Measurements from ENCODE around the gene DSG2. TPM values are rescaled to one million over a fixed set of nuclear protein-coding genes. Genes with fewer than 3 reads are reported as not detected.

Gene DSG2
- total RNA-seq, 1 experiment from 2014 or later, result 123 TPM

DNA sequence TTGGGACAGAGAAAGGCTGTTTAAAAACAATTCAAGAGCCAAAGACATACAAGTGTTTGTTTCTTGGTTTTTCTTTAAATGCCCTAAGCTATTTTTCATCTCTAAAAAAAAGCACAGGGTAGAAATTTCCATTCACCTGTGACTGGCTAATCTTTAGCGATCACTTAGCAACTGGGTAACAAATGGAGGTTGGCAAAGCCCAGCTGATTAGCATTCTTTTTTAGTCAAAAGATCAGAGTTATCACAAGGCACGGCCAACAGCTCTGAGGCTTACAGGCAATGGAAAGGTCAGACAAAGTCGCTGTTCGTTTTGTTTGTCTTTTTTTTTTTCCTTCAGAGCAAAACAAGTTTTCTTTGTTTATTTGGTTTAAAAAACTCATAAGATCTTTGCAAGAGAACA, 64.7 kb downstream of the DSG2 start (continued):
- TF ChIP-seq, protein P1, sequence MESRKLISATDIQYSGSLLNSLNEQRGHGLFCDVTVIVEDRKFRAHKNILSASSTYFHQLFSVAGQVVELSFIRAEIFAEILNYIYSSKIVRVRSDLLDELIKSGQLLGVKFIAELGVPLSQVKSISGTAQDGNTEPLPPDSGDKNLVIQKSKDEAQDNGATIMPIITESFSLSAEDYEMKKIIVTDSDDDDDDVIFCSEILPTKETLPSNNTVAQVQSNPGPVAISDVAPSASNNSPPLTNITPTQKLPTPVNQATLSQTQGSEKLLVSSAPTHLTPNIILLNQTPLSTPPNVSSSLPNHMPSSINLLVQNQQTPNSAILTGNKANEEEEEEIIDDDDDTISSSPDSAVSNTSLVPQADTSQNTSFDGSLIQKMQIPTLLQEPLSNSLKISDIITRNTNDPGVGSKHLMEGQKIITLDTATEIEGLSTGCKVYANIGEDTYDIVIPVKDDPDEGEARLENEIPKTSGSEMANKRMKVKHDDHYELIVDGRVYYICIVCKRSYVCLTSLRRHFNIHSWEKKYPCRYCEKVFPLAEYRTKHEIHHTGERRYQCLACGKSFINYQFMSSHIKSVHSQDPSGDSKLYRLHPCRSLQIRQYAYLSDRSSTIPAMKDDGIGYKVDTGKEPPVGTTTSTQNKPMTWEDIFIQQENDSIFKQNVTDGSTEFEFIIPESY (IDR thresholded peaks at IDR 0.05; ENCODE audit: extremely low read depth, insufficient replicate concordance, low read length), result no peak
- no peak for TF ChIP-seq MAX (IDR thresholded peaks at IDR 0.05)
- TF ChIP-seq, protein P2, sequence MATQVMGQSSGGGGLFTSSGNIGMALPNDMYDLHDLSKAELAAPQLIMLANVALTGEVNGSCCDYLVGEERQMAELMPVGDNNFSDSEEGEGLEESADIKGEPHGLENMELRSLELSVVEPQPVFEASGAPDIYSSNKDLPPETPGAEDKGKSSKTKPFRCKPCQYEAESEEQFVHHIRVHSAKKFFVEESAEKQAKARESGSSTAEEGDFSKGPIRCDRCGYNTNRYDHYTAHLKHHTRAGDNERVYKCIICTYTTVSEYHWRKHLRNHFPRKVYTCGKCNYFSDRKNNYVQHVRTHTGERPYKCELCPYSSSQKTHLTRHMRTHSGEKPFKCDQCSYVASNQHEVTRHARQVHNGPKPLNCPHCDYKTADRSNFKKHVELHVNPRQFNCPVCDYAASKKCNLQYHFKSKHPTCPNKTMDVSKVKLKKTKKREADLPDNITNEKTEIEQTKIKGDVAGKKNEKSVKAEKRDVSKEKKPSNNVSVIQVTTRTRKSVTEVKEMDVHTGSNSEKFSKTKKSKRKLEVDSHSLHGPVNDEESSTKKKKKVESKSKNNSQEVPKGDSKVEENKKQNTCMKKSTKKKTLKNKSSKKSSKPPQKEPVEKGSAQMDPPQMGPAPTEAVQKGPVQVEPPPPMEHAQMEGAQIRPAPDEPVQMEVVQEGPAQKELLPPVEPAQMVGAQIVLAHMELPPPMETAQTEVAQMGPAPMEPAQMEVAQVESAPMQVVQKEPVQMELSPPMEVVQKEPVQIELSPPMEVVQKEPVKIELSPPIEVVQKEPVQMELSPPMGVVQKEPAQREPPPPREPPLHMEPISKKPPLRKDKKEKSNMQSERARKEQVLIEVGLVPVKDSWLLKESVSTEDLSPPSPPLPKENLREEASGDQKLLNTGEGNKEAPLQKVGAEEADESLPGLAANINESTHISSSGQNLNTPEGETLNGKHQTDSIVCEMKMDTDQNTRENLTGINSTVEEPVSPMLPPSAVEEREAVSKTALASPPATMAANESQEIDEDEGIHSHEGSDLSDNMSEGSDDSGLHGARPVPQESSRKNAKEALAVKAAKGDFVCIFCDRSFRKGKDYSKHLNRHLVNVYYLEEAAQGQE (IDR thresholded peaks at IDR 0.05; ENCODE audit: low read depth), result no peak
- TF ChIP-seq ELF1 (IDR thresholded peaks at IDR 0.05; ENCODE audit: borderline replicate concordance, low read depth), result no peak
- TF ChIP-seq POLR2A (IDR thresholded peaks at IDR 0.05; ENCODE audit: borderline replicate concordance, extremely low read depth, insufficient read depth, insufficient read length), result no peak
- TF ChIP-seq JUND (IDR thresholded peaks at IDR 0.05), result no peak

- Histone ChIP-seq H3K9me3 (ENCODE audit: control insufficient read depth in 1 of 2, insufficient read depth in 1 of 2, low read depth in 1 of 2, low read length in 2 of 2) (no peaks in the 10 kb centered on the region), H3K27me3 (ENCODE audit: insufficient read depth, low read length) (no peaks in the 10 kb centered on the region), H4K20me1 (ENCODE audit: insufficient read depth) (no peaks in the 10 kb centered on the region), H3K36me3 (ENCODE audit: control insufficient read depth in 1 of 2, insufficient read depth in 2 of 2, low read length in 2 of 2) (no peaks in the 10 kb centered on the region), H3K9me2 (ENCODE audit: insufficient read depth) (no peaks in the 10 kb centered on the region), H3K4me2 (ENCODE audit: low read length) (no peak overlapping the region), H3K79me2 (ENCODE audit: insufficient read depth, low read length) (no peaks in the 10 kb centered on the region), H3K4me3 (replicated peaks in 1 of 2; ENCODE audit: low read depth in 1 of 2, low read length in 2 of 2) (no peak overlapping the region), H3K9ac (ENCODE audit: low read length) (no peak overlapping the region), H2AFZ (ENCODE audit: low read depth, low read length, poor library complexity, severe bottlenecking) (no peak overlapping the region), H3K4me1 (ENCODE audit: control insufficient read depth in 1 of 2, insufficient read depth in 2 of 2, low read length in 2 of 2) (no peaks in the 10 kb centered on the region), H3K27ac (ENCODE audit: low read depth, low read length) (no peak overlapping the region)
- ChIA-PET POLR2A (no interaction called here), RAD21 (ENCODE audit: low non-redundant PET in 1 of 2, low total read pairs in 2 of 2, uncharacterized antibody in 2 of 2, unreplicated experiment in 2 of 2) (interaction anchor here in 1 of 2 experiments (0.6 to 1.5 kb wide), 2 partner anchors 134 to 139 kb away, joined by 3 to 8 read pairs; no protein-coding TSS in a partner anchor), CTCF (interaction anchor here (0.6 to 2.3 kb wide), 18 partner anchors 12 to 596 kb away, joined by 3 to 17 read pairs (median 4); no protein-coding TSS in a partner anchor)
- no peak for DNase-seq (ENCODE audit: low read depth, low spot score)
- ATAC-seq, result no peak; the same call in 1 of the 2 replicates
- TF ChIP-seq RAD21 (IDR thresholded peaks at IDR 0.05; ENCODE audit: low read depth) (peak; percentile 43), ELF1 (IDR thresholded peaks at IDR 0.05; ENCODE audit: borderline replicate concordance, low read depth) (no peak), CTCF (IDR thresholded peaks at IDR 0.05 in 2 of 3, conservative IDR thresholded peaks at IDR 0.05 in 1 of 3; ENCODE audit: borderline replicate concordance in 1 of 3, insufficient read depth in 1 of 3, low read depth in 2 of 3, low read length in 2 of 3) (peak in 2 of 3 experiments; percentile 22 to 30; a peak in 2 of 6 replicates)
- BruUV-seq (replicated peaks), result no TSS peak
- intact Hi-C loops (cut with micrococcal nuclease), result loop anchor here (2.0 kb wide), 1 partner anchor 593 kb away; no protein-coding TSS in a partner anchor
Observed at GRCh38 chr18:31563778-31564177, 65.8 kb downstream of the DSG2 start.

All from HCT116 (cell line).